H1 (cell line): ENCODE measurements around the gene MPZL3. TPM values are rescaled to one million over a fixed set of nuclear protein-coding genes. Genes with fewer than 3 reads are reported as not detected.

Experiments used
- CTCF ChIA-PET: fragments of 300-600 bp; sonication (Branson Sonifier 250); formaldehyde crosslinking; loops from one replicate; lab custom pipeline; 2021; ENCODE audit not compliant: partially characterized antibody; lab: Charles Lee
- POLR2A ChIA-PET: fragments of 300-600 bp; sonication (Branson Sonifier 250); formaldehyde crosslinking; loops from one replicate; lab custom pipeline; 2021; ENCODE audit warnings: inconsistent platforms; ENCODE audit not compliant: partially characterized antibody; lab: Charles Lee
- DNase-seq, 2 experiments: peaks; one replicate each; pipeline versions ENCODE4 v3.0.0 to v3.0.0-alpha.2; 2010 to 2022; ENCODE audit warnings: low spot score in 2 of 2, low read depth in 1 of 2, mixed read lengths in 1 of 2
- FAIRE-seq: peaks from 2 replicates; lab custom pipeline; 2011; peaks lifted over from hg19 to GRCh38; lab: Jason Lieb, UNC
- H2AFZ ChIP-seq: 2 replicates; pipeline ENCODE4 v1.8.1; 2012; ENCODE audit warnings: low read length, inconsistent platforms
- H2AK5ac ChIP-seq: 2 replicates; pipeline ENCODE4 v1.6.1; 2013; ENCODE audit warnings: low read depth, low read length
- H2BK120ac ChIP-seq: replicated peaks from 2 replicates; pipeline ENCODE3; 2013; ENCODE audit warnings: low read depth, low read length, inconsistent platforms
- H2BK12ac ChIP-seq: 2 replicates; pipeline ENCODE4 v1.6.1; 2013; ENCODE audit warnings: low read depth, low read length
- H2BK15ac ChIP-seq: 2 replicates; pipeline ENCODE4 v1.6.1; 2013; ENCODE audit warnings: low read length
- H2BK20ac ChIP-seq: 2 replicates; pipeline ENCODE4 v1.6.1; 2013; ENCODE audit warnings: low read length
- H2BK5ac ChIP-seq: 2 replicates; pipeline ENCODE4 v1.6.1; 2013; ENCODE audit warnings: low read depth, low read length
- H3K14ac ChIP-seq: 2 replicates; pipeline ENCODE4 v1.6.1; 2013; ENCODE audit warnings: inconsistent platforms; ENCODE audit not compliant: insufficient read length
- H3K18ac ChIP-seq: 2 replicates; pipeline ENCODE4 v1.6.1; 2013; ENCODE audit warnings: low read length; ENCODE audit errors: extremely low read depth
- H3K23ac ChIP-seq: 2 replicates; pipeline ENCODE4 v1.6.1; 2013; ENCODE audit warnings: inconsistent platforms; ENCODE audit not compliant: insufficient read length
- H3K23me2 ChIP-seq: 2 replicates; pipeline ENCODE4 v1.6.1; 2013; ENCODE audit warnings: low read depth, low read length
- H3K27ac ChIP-seq: 2 replicates; pipeline ENCODE4 v1.6.1; 2011; ENCODE audit warnings: low read depth, low read length, inconsistent platforms
- H3K27me3 ChIP-seq, 4 experiments: replicated peaks in 1 of 4; 1 replicate in 1 of 4; 2 replicates in 3 of 4; pipeline versions ENCODE4 v1.6.1 to v1.8.1; 2011 to 2013; ENCODE audit warnings: low read length in 3 of 4, mild to moderate bottlenecking in 3 of 4, inconsistent platforms in 2 of 4, mixed read lengths in 2 of 4, moderate library complexity in 1 of 4; ENCODE audit not compliant: control insufficient read depth in 3 of 4, insufficient read depth in 3 of 4; ENCODE audit errors: extremely low read depth in 1 of 4
- H3K36me3 ChIP-seq, 4 experiments: 2 replicates each; pipeline versions ENCODE4 v1.6.1 to v1.8.1; 2011 to 2013; ENCODE audit warnings: mild to moderate bottlenecking in 4 of 4, low read length in 3 of 4, moderate library complexity in 2 of 4, control low read depth in 1 of 4, inconsistent platforms in 1 of 4; ENCODE audit not compliant: insufficient read depth in 4 of 4, control insufficient read depth in 2 of 4
- H3K4ac ChIP-seq: replicated peaks from 2 replicates; pipeline ENCODE3; 2013; ENCODE audit warnings: low read length, low read depth, mixed read lengths, inconsistent platforms; ENCODE audit not compliant: insufficient read length
- H3K4me1 ChIP-seq, 4 experiments: replicated peaks in 1 of 4; 1 replicate in 1 of 4; 2 replicates in 3 of 4; pipeline versions ENCODE4 v1.6.1 to v1.8.1; 2011 to 2013; ENCODE audit warnings: low read length in 3 of 4, inconsistent platforms in 2 of 4, mixed read lengths in 1 of 4; ENCODE audit not compliant: insufficient read depth in 4 of 4, control insufficient read depth in 3 of 4
- H3K4me2 ChIP-seq, 2 experiments: 2 replicates each; pipeline versions ENCODE4 v1.6.1 to v1.8.1; 2011 to 2013; ENCODE audit warnings: low read depth in 2 of 2, low read length in 2 of 2, control low read depth in 1 of 2, inconsistent platforms in 1 of 2, mild to moderate bottlenecking in 1 of 2; ENCODE audit not compliant: insufficient read depth in 1 of 2
- H3K4me3 ChIP-seq, 4 experiments: fragments of 200-600, 300-600 bp in 1 of 4; sonication (generic), shearing (Covaris generic), sonication (Bioruptor Twin) in 1 of 4; 2 replicates each; pipeline versions ENCODE4 v1.5.1 to v1.8.1; 2011 to 2016; ENCODE audit warnings: low read length in 4 of 4, low read depth in 3 of 4, control low read depth in 2 of 4, inconsistent platforms in 2 of 4, mild to moderate bottlenecking in 2 of 4, mixed read lengths in 1 of 4, moderate library complexity in 1 of 4; ENCODE audit not compliant: insufficient read depth in 2 of 4; ENCODE audit errors: extremely low read depth in 1 of 4
- H3K56ac ChIP-seq: replicated peaks from 2 replicates; pipeline ENCODE3; 2013; ENCODE audit warnings: low read depth, mild to moderate bottlenecking, mixed read lengths, low read length, inconsistent platforms; ENCODE audit not compliant: insufficient read length
- H3K79me1 ChIP-seq: 2 replicates; pipeline ENCODE4 v1.6.1; 2013; ENCODE audit warnings: low read depth, low read length, control low read depth
- H3K79me2 ChIP-seq, 2 experiments: 2 replicates each; pipeline versions ENCODE4 v1.6.1 to v1.8.1; 2012 to 2013; ENCODE audit warnings: low read length in 2 of 2, mild to moderate bottlenecking in 2 of 2, inconsistent platforms in 1 of 2; ENCODE audit not compliant: insufficient read depth in 2 of 2, control insufficient read depth in 1 of 2
- H3K9ac ChIP-seq, 4 experiments: replicated peaks in 1 of 4; 1 replicate in 1 of 4; 2 replicates in 3 of 4; pipeline versions ENCODE4 v1.6.1 to v1.8.1; 2011 to 2013; ENCODE audit warnings: low read depth in 3 of 4, low read length in 3 of 4, control low read depth in 2 of 4, mild to moderate bottlenecking in 2 of 4, moderate library complexity in 2 of 4, inconsistent platforms in 1 of 4; ENCODE audit errors: extremely low read depth in 1 of 4
- H3K9me3 ChIP-seq, 2 experiments: 2 replicates each; pipeline versions ENCODE4 v1.6.1 to v1.8.1; 2012 to 2013; ENCODE audit warnings: mild to moderate bottlenecking in 2 of 2, moderate library complexity in 2 of 2, control low read depth in 1 of 2, inconsistent platforms in 1 of 2, low read depth in 1 of 2, low read length in 1 of 2, mixed read lengths in 1 of 2; ENCODE audit not compliant: insufficient read depth in 2 of 2
- H4K20me1 ChIP-seq, 2 experiments: replicated peaks in 1 of 2; 2 replicates each; pipeline versions ENCODE3 to v1.8.1; 2011 to 2013; ENCODE audit warnings: inconsistent platforms in 2 of 2, low read length in 2 of 2, mild to moderate bottlenecking in 1 of 2; ENCODE audit not compliant: insufficient read depth in 2 of 2, control insufficient read depth in 1 of 2
- H4K5ac ChIP-seq: 2 replicates; pipeline ENCODE4 v1.6.1; 2013; ENCODE audit warnings: low read length, low read depth, mixed read lengths, inconsistent platforms; ENCODE audit not compliant: insufficient read length
- H4K8ac ChIP-seq: 2 replicates; pipeline ENCODE4 v1.8.0; 2013; ENCODE audit warnings: mild to moderate bottlenecking, moderate library complexity, low read length, inconsistent platforms; ENCODE audit not compliant: insufficient read depth; ENCODE audit errors: extremely low read depth
- H4K91ac ChIP-seq: replicated peaks from 2 replicates; pipeline ENCODE3; 2013; ENCODE audit warnings: low read length, mixed read lengths, inconsistent platforms; ENCODE audit not compliant: insufficient read length
- E2F6 ChIP-seq: IDR thresholded peaks from 2 replicates; pipeline ENCODE4 v1.6.1; 2012; ENCODE audit warnings: inconsistent platforms
- NANOG ChIP-seq: IDR thresholded peaks from 2 replicates; pipeline ENCODE4 v1.6.1; 2011; ENCODE audit warnings: low read length, low read depth, mild to moderate bottlenecking, inconsistent platforms; ENCODE audit not compliant: insufficient read depth, poor library complexity, severe bottlenecking
- SIX5 ChIP-seq: IDR thresholded peaks from 2 replicates; pipeline ENCODE4 v1.6.1; 2011; ENCODE audit warnings: mild to moderate bottlenecking, low read depth, low read length
- TEAD4 ChIP-seq: IDR thresholded peaks from 2 replicates; pipeline ENCODE4 v1.6.1; 2012; ENCODE audit warnings: low read depth, low read length, inconsistent platforms, mixed read lengths
- YY1 ChIP-seq: IDR thresholded peaks from 2 replicates; pipeline ENCODE4 v1.6.1; 2011; ENCODE audit warnings: low read depth, mild to moderate bottlenecking, low read length
- WGBS, 2 experiments: shearing (Covaris generic) in 1 of 2; methylation state at CpG; one replicate each; pipeline versions ENCODE4 v1.1.6 to v1.1.7; 2013 to 2015; ENCODE audit warnings: low lambda C conversion rate in 2 of 2, mixed read lengths in 2 of 2, inconsistent platforms in 1 of 2, low coverage in 1 of 2, missing lambda C conversion rate in 1 of 2; ENCODE audit not compliant: insufficient replicate concordance in 2 of 2, insufficient coverage in 1 of 2, insufficient read length in 1 of 2; ENCODE audit errors: extremely low coverage in 1 of 2, missing lambda C conversion rate in 1 of 2; 5-methylcytosine and 5-hydroxymethylcytosine counted together
- polyA plus RNA-seq, 7 experiments: library from polyadenylated mRNA; depleted of rRNA in 3 of 7; stranded (reverse) in 5 of 7; unstranded in 2 of 7; fragments of >200 nt in 5 of 7; fragments of 200-250 nt in 2 of 7; gene quantifications; 1 replicate in 5 of 7; 2 replicates in 1 of 7; 4 replicates in 1 of 7; pipeline versions ENCODE4 v1.2.1 to v1.2.3, GENCODE V29; 2011 to 2013; ENCODE audit warnings: missing spikeins in 2 of 7, mixed read lengths in 2 of 7
- total RNA-seq: library from RNA; stranded (reverse); fragmentation: NEBNext Ultra II Directional; extraction: Animal tissue kit (Norgen Biotek cat#: 25700); gene quantifications from 2 replicates; pipeline ENCODE4 v1.2.1, GENCODE V29; 2021

Gene MPZL3
- total and polyA plus RNA-seq, 2 of the 8 experiments (the other 6 are each of a cell fraction or from before 2014, with no cell fraction given), result 1.1 to 3.9 TPM

GRCh38 chr11:118211006-118211405 lies 41.2 kb downstream of the MPZL3 start:
- H3K9ac ChIP-seq, result no peak overlapping the region
- H4K5ac ChIP-seq, result no peak overlapping the region
- 0 out of 2 replicates have a peak, but pooled peaks have one; percentile 7 for TF ChIP-seq YY1
- TF ChIP-seq E2F6, result no peak
- TF ChIP-seq TEAD4, result peak; percentile 70
- no peak for TF ChIP-seq SIX5
- TF ChIP-seq NANOG, result peak; percentile 78
- no peak overlapping the region for H3K23ac ChIP-seq
- no peak overlapping the region for H2AK5ac ChIP-seq
- WGBS, 2 experiments, result 15% methylated on average over 6 of the region's 6 CpGs; no CpG with 5 or more reads in 1 of the 2 experiments
- peaks cover 0 to 2% (median 0%) of the 10 kb centered on the region in 4 experiments; a peak in 1 of 7 replicates for H3K27me3 ChIP-seq
- peak overlapping the region in 1 of 4 experiments; percentile 14; a peak in 1 of 8 replicates for H3K4me3 ChIP-seq
- H2BK20ac ChIP-seq, result no peak overlapping the region; the same call in 1 of the 2 replicates
- ChIA-PET POLR2A (interaction anchor here (0.6 to 1.5 kb wide), 3 partner anchors 13 to 810 kb away, joined by 3 read pairs; no protein-coding TSS in a partner anchor), CTCF (interaction anchor here (1.0 to 5.9 kb wide), 6 partner anchors 10 to 85 kb away, joined by 3 to 38 read pairs (median 6); no protein-coding TSS in a partner anchor)
- no peaks in the 10 kb centered on the region for H3K9me3 ChIP-seq
- peaks cover 6 to 21% (median 20%) of the 10 kb centered on the region in 4 experiments; a peak in 6 of 7 replicates for H3K4me1 ChIP-seq
- no peak overlapping the region for H2BK12ac ChIP-seq
- no peak overlapping the region for H2BK120ac ChIP-seq
- FAIRE-seq (no peak), DNase-seq (peak; percentile 29 to 57)
- no peak overlapping the region for H4K91ac ChIP-seq
- H2BK15ac ChIP-seq, result no peak overlapping the region
- 0 out of 2 replicates have a peak, but pooled peaks cover 2% of the 10 kb centered on the region for H3K23me2 ChIP-seq
- H3K4ac ChIP-seq, result no peak overlapping the region
- H3K56ac ChIP-seq, result no peak overlapping the region
- no peaks in the 10 kb centered on the region for H3K79me1 ChIP-seq
- H2BK5ac ChIP-seq, result no peak overlapping the region
- no peaks in the 10 kb centered on the region for H3K36me3 ChIP-seq
- H3K79me2 ChIP-seq, result no peaks in the 10 kb centered on the region
- H3K14ac ChIP-seq, result no peak overlapping the region
- H2AFZ ChIP-seq, result no peak overlapping the region
- peak overlapping the region; percentile 29 to 33; a peak in 3 of 4 replicates for H3K4me2 ChIP-seq
- no peak overlapping the region; the same call in 1 of the 2 replicates for H4K8ac ChIP-seq
- H3K27ac ChIP-seq, result no peak overlapping the region
- no peaks in the 10 kb centered on the region for H4K20me1 ChIP-seq
- no peak overlapping the region; the same call in 1 of the 2 replicates for H3K18ac ChIP-seq
